Suprapubic skin (tissue), 4 donors: ENCODE measurements around the gene PRR15L. TPM values are rescaled to one million over a fixed set of nuclear protein-coding genes. Genes with fewer than 3 reads are reported as not detected.
A peak's percentile ranks its signal among the peaks of the same experiment; 100 is the strongest.

Experiments
- DNase-seq, 2 donors: peaks; one replicate each; pipeline ENCODE4 v3.0.0-alpha.2; 2019; ENCODE audit warnings: low spot score in 2 of 2
- H3K27ac ChIP-seq: fragments of 200-600 bp; sonication (generic); one replicate; pipeline ENCODE4 v1.5.1; 2019
- H3K27me3 ChIP-seq: fragments of 200-600 bp; sonication (generic); one replicate; pipeline ENCODE4 v1.5.1; 2019
- H3K36me3 ChIP-seq: fragments of 200-600 bp; sonication (generic); one replicate; pipeline ENCODE4 v1.5.1; 2019
- H3K4me1 ChIP-seq: fragments of 200-600 bp; sonication (generic); one replicate; pipeline ENCODE4 v1.5.1; 2019
- H3K4me3 ChIP-seq: fragments of 200-600 bp; sonication (generic); one replicate; pipeline ENCODE4 v1.5.1; 2019; ENCODE audit warnings: mild to moderate bottlenecking
- H3K9me3 ChIP-seq: fragments of 200-600 bp; sonication (generic); one replicate; pipeline ENCODE4 v1.5.1; 2019
- EP300 ChIP-seq: sonication (generic); formaldehyde crosslinking; IDR thresholded peaks from one replicate; pipeline ENCODE4 v1.6.1; 2017; ENCODE audit warnings: antibody characterized with exemption
- POLR2A ChIP-seq, 2 donors: fragments of 450-650 bp; IDR thresholded peaks; one replicate each; pipeline ENCODE4 v1.6.1; 2017; ENCODE audit warnings: antibody characterized with exemption in 2 of 2, mild to moderate bottlenecking in 2 of 2, moderate library complexity in 2 of 2
- POLR2AphosphoS5 ChIP-seq, 3 donors: sonication (generic); formaldehyde crosslinking; IDR thresholded peaks; one replicate each; pipeline ENCODE4 v1.6.1; 2017; ENCODE audit warnings: antibody characterized with exemption in 3 of 3
- WGBS: methylation state at CpG from one replicate; pipeline ENCODE4 v1.1.5; 2018; 5-methylcytosine and 5-hydroxymethylcytosine counted together
- total RNA-seq, 4 donors: library from RNA; depleted of rRNA; stranded (reverse); fragments of >200 nt; gene quantifications; one replicate each; pipeline ENCODE4 v1.1.0, GENCODE V29; 2016
- TF ChIP-seq, protein P1 (sequence below), 2 donors: fragments of 200-600 bp in 1 of 2; fragments of 450-650 bp in 1 of 2; sonication (generic) in 1 of 2; IDR thresholded peaks; one replicate each; pipeline ENCODE4 v1.5.1; 2016 to 2019; ENCODE audit warnings: antibody characterized with exemption in 2 of 2, mild to moderate bottlenecking in 1 of 2, moderate library complexity in 1 of 2

The PRR15L gene
- total RNA-seq, 4 donors from 2014 or later = 11.4 to 27.1 (median 21.8) TPM

DNA sequence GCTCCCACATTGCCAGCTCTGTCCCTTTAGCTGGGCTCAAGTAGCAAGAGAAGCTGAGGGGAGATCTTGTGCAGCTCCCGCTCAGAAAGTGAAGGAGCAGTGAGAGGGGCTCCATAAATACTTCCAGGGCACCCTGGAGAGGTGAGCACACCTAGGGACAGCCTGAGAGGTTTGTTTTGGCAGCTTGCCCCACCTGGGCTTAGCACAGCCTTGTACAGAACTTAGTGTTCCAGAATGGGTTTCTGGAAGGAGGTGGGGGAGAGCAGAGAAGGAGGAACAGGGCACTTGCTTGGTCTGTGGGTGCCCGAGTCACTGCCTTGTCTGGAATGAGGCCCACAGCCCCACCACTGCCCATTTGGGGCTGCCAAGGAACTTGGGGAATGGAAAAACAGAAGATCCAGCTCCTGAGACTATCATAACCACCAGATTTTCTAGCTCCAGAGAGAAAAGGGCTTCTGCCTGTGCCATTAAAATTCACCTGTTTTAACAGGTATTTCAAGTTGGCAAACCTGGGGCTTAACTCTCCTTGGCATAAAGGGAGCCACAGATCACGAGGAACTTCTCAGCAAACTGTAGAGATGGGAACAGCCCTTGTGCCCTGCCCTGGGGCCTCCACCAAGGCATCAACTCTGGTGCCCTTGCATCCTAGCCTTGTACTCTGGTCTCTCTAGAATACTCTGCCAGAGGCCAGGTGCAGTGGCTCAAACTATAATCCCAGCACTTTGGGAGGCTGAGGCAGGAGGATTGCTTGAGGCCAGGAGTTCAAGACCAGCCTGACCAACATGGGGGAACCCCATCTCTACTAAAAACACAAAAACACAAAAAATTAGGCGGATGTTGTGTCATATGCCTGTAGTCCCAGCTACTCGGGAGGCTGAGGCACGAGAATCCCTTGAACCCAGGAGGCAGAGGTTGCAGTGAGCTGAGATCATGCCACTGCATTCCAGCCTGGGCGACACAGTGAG lies 1.9 kb downstream of the PRR15L start:
- WGBS = 84% methylated on average over 7 of the region's 7 CpGs

DNA sequence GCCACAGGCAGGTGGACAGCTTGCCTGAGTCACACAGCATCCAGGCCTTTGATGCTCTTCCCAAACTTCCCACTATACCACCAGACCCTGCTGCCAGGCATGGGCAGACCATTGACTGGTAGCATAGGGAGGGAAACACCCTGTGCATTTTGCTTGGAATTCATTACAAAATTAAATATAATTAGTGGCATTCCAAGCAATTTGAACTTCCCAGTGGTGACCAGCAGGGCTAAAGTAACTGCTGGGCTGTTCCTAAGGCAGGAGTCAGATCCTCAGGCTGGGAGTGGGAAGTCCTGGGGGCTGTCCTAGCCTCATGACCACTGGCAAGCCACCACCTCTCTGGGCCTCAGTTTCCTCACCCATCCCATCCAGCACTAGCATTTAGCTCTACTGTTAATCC lies 3.8 kb downstream of the PRR15L start:
- H3K9me3 ChIP-seq = no peaks in the 10 kb centered on the region
- TF ChIP-seq POLR2AphosphoS5 (IDR thresholded peaks at IDR 0.05) = no peak
- no peak for TF ChIP-seq POLR2A (IDR thresholded peaks at IDR 0.05)
- no peak for TF ChIP-seq EP300
- TF ChIP-seq, protein P1, sequence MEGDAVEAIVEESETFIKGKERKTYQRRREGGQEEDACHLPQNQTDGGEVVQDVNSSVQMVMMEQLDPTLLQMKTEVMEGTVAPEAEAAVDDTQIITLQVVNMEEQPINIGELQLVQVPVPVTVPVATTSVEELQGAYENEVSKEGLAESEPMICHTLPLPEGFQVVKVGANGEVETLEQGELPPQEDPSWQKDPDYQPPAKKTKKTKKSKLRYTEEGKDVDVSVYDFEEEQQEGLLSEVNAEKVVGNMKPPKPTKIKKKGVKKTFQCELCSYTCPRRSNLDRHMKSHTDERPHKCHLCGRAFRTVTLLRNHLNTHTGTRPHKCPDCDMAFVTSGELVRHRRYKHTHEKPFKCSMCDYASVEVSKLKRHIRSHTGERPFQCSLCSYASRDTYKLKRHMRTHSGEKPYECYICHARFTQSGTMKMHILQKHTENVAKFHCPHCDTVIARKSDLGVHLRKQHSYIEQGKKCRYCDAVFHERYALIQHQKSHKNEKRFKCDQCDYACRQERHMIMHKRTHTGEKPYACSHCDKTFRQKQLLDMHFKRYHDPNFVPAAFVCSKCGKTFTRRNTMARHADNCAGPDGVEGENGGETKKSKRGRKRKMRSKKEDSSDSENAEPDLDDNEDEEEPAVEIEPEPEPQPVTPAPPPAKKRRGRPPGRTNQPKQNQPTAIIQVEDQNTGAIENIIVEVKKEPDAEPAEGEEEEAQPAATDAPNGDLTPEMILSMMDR (IDR thresholded peaks at IDR 0.05) = no peak
- no peak for DNase-seq
- H3K27ac ChIP-seq = no peak overlapping the region
- H3K4me1 ChIP-seq = peaks cover 44% of the 10 kb centered on the region
- H3K4me3 ChIP-seq = no peak overlapping the region
- H3K27me3 ChIP-seq = no peaks in the 10 kb centered on the region
- H3K36me3 ChIP-seq = no peaks in the 10 kb centered on the region

More for the DNA sequence above, 1.9 kb downstream of the PRR15L start:
- no peaks in the 10 kb centered on the region for H3K36me3 ChIP-seq
- no peaks in the 10 kb centered on the region for H3K27me3 ChIP-seq
- no peaks in the 10 kb centered on the region for H3K9me3 ChIP-seq
- DNase-seq = no peak
- peaks cover 41% of the 10 kb centered on the region for H3K4me1 ChIP-seq
- H3K4me3 ChIP-seq = peak overlapping the region; percentile 34
- peak overlapping the region; percentile 74 for H3K27ac ChIP-seq
- TF ChIP-seq, protein P1 (IDR thresholded peaks at IDR 0.05) = no peak
- TF ChIP-seq EP300 = no peak
- no peak for TF ChIP-seq POLR2A (IDR thresholded peaks at IDR 0.05)
- TF ChIP-seq POLR2AphosphoS5 (IDR thresholded peaks at IDR 0.05) = no peak

DNA sequence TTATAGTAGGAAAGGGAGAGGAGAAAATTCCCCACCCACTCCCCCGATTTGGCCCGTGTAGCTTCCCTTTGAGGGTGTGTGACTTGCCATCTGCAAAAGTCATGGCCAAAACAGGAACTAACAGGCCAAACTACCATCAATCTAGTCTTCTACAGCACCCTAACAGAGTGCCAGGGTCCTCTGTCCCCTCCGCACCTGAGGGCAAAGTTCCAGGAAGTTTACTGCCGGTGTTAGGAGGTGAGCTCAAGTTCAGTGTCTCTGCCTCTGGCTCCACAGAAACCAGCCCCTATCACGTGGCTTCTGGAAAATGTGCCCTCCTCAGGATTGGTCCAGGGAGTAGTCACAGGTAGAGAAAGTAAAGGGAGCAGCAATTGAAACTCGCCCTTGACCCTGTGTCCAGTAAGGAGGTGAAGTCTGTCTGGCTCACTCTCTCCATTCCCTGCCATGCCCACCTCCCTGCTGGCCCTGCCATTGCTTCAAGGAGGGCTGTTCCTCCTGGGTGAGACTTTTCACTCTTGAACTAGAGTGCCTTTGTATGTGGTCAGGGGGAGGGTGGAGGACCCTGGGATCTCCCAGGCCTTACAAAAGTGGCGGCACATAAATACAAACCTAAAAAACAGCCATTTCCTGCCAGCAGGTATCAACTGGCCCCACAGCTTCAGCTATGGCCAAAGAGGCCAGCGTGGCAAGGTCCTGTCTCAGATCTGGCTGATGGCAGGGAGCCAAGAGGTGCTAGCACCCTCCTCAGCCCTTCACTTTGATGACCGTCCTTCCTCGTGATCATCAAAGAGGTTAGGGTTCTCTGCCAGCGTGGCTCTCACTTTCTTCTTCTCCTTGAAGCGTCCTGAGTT lies 5.3 kb downstream of the PRR15L start:
- Histone ChIP-seq H3K36me3 (no peaks in the 10 kb centered on the region), H3K9me3 (no peaks in the 10 kb centered on the region), H3K27me3 (no peaks in the 10 kb centered on the region), H3K4me1 (peaks cover 35% of the 10 kb centered on the region), H3K27ac (peak overlapping the region; percentile 37), H3K4me3 (no peak overlapping the region)
- TF ChIP-seq EP300 = no peak
- TF ChIP-seq POLR2AphosphoS5 (IDR thresholded peaks at IDR 0.05) = no peak
- DNase-seq = no peak
- WGBS = 72% methylated on average over 12 of the region's 12 CpGs

DNA sequence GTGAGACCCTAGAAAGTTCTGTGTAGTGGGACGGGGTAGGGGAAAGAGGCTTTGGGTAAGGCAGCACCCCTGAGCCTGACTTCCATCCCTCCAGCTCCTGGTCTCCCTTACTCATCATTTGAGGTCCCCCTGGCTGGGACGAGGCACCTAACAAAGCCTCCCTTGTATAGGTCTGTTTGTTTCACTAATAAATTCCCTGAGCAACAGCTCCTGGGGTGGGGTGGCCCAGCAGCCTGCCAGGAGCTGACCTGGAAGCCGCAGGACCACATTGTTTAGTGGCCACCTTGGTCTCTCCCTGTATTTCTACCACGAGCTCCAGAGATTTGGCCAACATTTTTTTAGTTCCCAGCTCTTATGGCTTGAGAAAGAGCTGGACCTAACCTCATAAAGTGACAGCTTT lies 7.2 kb downstream of the PRR15L start:
- no peaks in the 10 kb centered on the region for H3K27me3 ChIP-seq
- 80% methylated on average over 4 of the region's 4 CpGs for WGBS
- peak overlapping the region; percentile 5 for H3K27ac ChIP-seq
- H3K4me1 ChIP-seq = peaks cover 29% of the 10 kb centered on the region
- no peak for DNase-seq
- no peak overlapping the region for H3K4me3 ChIP-seq
- peaks cover 7% of the 10 kb centered on the region for H3K36me3 ChIP-seq
- H3K9me3 ChIP-seq = no peaks in the 10 kb centered on the region
- TF ChIP-seq POLR2A (IDR thresholded peaks at IDR 0.05) = no peak
- TF ChIP-seq, protein P1 (IDR thresholded peaks at IDR 0.05) = no peak
- TF ChIP-seq POLR2AphosphoS5 (IDR thresholded peaks at IDR 0.05) = no peak

DNA sequence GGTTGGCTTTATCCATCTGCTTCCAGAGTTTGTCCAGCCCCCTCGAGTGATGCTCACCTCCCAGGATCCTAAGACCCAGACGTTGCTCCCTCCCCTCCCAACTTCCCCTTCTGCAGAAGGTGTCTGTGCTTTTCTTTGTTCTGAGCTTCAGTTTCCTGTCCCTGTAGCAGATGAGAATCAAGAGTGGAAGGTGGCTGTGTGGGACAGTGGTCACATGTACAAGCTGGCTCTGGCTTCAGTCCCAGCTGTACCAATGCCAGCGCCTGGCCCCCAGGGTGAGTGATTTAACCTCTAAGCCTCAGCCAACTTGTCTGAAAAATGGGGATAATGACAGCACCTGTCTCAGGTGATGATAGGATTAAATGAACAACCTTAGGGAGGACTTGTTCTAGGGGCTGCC lies 7.7 kb downstream of the PRR15L start:
- 51% methylated on average over 3 of the region's 3 CpGs for WGBS
- Histone ChIP-seq H3K9me3 (no peaks in the 10 kb centered on the region), H3K4me1 (peaks cover 26% of the 10 kb centered on the region), H3K36me3 (peaks cover 12% of the 10 kb centered on the region), H3K27me3 (no peaks in the 10 kb centered on the region), H3K27ac (peak overlapping the region; percentile 69), H3K4me3 (no peak overlapping the region)
- no peak for DNase-seq
- no peak for TF ChIP-seq POLR2AphosphoS5 (IDR thresholded peaks at IDR 0.05)
- TF ChIP-seq, protein P1 (IDR thresholded peaks at IDR 0.05) = no peak
- TF ChIP-seq EP300 = no peak
- TF ChIP-seq POLR2A (IDR thresholded peaks at IDR 0.05) = no peak
